Medulla oblongata (tissue), 1 donor: ENCODE data around the gene CAMKMT.
"Not testable (repeated sequence)": the region's sequence is repeated elsewhere in the genome, so short reads cannot be mapped to it uniquely, and the experiment has no call there.

Experiments
- DNase-seq: peaks from one replicate; pipeline ENCODE4 v3.0.0-alpha.2; 2015; ENCODE audit errors: extremely low spot score

Gene CAMKMT

DNA sequence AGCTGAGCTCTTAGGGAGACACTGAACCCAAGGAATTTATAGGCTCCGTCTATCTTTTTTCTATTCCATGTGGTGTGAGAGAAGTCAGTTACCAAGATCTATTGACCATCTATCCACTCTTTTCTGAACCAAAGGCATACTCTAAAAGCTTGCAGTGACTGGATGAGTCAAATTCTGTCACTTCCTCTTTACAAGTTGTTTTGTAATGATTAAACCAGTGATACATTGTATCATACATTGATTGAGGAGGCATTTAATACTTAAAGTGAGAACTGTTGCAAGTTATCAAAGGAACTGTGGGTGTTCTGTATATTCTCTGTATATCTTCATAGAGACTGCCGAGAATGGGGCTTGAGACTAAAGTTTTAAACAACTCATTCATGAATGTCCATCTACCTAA is 188.8 kb downstream of the CAMKMT start:
- no peak for DNase-seq

DNA sequence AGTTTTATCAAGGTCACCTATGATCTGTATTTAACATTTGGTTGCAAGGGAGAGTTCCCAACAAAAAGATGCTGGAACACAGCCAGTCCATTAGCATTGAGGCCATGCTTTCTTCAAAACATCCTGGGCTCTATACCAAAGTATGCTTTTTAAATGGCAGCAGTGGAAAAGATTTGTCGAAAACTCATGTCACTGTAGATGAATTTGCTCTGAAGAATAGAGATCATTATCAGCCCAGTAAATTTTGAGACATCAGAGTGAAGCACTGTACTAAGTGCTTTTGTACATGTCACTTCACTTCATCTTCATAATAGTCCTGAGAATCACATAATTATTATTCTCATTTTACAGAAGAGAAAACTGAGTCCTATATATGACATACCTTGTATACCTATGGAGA is 189.8 kb downstream of the CAMKMT start:
- DNase-seq, result no peak

DNA sequence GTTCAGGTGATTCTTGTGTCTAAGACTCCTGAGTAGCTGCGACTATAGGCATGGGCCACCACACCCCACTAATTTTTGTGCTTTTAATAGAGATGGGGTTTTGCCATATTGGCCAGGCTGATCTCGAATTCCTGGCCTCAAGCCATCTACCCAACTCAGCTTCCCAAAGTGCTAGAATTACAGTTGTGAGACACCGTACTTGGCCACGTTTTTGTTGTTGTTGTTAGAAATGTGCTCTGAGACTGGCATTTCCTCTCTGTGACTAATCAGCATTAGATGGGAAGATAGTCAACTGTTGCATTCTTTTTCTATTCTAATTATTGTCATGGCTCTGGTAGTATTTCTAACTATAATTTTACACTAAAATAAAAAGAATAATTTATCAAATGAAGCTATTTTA is 191.7 kb downstream of the CAMKMT start:
- no peak for DNase-seq

- no peak for DNase-seq
Observed at GRCh38 chr2:44555700-44556099, 194.0 kb downstream of the CAMKMT start.

DNA sequence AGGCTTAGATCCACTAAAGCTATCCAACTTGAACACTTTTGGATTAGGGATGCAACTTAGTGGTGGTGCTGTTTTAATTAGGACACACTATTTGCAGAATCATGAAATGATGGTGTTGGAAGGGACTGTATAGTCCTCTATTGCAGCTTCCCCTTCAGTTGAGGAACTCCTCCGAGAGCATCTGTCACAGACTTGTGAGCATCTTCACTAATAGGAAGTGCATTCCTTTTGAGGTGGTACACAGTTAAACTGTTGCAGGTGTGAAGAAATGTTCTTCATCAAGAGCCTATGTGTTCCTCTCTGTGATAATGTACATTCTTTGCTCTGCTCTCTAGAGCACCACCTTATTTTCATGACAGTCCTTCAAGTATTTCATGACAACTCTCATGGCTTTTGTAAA is 197.4 kb downstream of the CAMKMT start:
- no peak for DNase-seq

- DNase-seq, result no peak
Observed at GRCh38 chr2:44560352-44560751, 198.6 kb downstream of the CAMKMT start.

DNA sequence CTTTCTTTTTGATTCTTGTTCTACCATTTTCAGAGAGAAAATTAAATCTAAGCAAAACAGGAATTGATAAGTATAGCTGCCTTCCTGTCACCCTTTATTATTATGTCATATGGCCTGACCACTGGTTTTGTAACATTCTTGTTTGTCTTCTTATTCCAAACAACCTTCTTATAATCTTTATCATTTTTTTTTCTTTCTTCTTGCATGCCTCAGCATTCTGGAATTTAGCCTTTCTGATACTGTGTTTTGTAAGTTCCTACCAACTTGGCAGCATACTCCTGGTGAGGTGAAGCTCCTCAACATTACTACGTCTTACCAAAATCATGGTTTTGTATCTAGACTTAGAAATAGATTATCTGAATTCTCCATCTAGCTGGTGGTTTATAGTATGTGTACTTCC is 199.2 kb downstream of the CAMKMT start:
- no peak for DNase-seq

GRCh38 chr2:44562737-44563136 is 201.0 kb downstream of the CAMKMT start:
- DNase-seq, result no peak

DNA sequence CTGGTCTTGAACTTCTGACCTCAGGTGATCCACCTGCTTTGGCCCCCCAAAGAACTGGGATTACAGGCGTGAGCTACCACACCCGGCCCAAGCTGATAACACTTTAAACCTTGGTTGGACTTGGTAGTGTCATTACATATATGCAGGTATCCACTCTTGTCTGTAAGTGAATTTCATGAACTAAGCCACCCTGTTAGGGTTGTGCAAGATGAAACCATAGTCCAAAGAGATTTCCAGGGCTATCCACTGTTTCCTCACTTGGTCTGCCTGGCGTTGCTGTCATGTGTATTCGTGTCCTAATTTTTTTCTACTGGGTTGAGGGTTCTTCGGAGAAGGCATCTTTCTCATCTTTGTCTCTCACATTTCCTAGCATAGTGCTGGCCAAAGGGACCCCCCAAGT is 203.0 kb downstream of the CAMKMT start:
- no peak for DNase-seq

DNA sequence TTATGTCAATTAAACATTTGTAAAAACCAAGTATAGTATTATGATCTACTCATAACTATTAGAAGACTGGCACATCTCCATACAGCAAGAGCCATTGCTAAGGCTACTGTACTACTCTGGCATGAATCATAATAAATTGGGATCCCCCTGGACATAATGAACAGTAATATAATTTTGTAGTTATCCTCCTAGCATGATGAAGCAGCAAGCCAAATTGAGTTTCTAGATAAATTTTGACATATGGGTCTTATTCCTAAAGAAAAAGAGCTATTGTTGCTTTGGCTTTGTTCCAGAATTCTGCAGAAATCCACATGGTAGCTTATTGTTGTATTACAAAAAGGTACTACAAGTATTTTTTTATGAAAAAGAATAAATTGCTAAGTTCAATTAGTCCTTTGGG is 204.3 kb downstream of the CAMKMT start:
- no peak for DNase-seq

DNA sequence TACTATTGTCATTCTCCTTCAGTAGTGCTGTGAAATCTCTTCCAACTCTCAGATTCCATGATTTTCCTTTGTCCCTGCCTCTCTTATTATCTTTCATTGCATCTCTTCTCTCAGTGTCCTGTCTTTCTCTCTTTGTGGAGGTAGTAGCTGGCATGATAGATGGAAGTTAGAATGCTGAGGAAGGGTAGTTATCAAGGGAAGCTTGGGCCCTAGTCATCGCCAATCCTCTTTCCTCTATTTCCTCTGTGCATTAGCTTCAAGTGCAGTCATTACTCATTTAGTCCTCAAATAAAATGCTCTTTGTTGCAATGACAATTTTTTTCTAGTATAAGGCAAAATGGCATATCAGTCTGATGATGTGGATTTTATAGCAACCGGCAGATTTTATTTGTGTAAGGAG is 207.7 kb downstream of the CAMKMT start:
- no peak for DNase-seq

DNA sequence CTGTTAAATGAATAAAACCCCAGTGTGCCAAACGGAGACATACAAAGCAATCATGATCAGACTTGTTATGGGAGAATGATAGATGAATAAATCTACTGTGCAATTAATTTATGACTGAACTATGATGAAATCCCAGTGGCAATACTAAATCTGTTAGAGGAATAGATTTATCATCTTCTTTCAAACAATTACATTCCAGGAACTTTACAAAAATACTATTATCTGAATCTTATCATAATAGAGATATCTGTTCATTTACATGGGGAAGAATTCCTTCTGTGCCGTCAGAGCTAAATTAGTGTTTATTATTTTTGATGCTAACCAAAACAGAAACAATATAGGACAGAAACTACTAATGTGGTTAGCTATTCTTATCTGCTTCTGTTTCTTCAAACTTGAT is 208.5 kb downstream of the CAMKMT start:
- DNase-seq, result no peak

DNA sequence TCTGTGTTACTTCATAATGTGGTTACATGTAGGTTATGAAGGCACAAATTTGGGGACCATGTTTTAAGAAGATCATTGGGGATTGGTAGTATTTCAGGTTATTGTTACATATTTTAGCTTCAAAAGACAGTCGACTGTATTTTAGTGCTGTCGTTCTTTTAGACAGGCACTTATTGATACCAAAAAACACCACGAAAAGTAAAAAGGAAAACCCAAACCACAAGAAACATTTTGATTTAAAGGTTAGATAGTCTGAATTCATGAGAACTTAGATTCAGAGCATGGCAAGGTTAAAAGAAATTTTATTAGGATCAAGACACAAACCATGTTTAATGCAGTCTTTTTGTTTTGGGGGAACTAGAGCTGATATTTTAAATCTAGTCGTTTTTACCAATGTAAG is 209.0 kb downstream of the CAMKMT start:
- no peak for DNase-seq

GRCh38 chr2:44572196-44572900 is 210.6 kb downstream of the CAMKMT start:
- DNase-seq, result no peak

DNA sequence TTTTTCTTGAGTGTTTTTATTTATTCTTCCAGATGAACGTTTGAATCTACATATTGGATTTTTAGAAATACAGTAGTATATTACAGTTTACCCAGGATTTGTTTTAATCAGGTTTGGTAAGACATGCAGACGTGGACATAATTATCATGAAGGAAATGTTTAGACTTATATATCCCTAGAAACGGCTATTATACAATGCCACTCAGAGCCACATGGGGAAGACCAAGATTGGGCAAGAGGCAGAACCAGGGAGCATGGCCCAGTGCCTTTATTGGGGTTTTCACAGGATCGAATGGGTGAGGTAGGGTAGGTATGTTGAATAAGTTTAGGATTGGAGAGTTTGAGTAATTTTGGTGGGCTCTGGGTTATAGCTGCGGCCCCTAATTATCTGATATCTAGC is 212.2 kb downstream of the CAMKMT start:
- no peak for DNase-seq

DNA sequence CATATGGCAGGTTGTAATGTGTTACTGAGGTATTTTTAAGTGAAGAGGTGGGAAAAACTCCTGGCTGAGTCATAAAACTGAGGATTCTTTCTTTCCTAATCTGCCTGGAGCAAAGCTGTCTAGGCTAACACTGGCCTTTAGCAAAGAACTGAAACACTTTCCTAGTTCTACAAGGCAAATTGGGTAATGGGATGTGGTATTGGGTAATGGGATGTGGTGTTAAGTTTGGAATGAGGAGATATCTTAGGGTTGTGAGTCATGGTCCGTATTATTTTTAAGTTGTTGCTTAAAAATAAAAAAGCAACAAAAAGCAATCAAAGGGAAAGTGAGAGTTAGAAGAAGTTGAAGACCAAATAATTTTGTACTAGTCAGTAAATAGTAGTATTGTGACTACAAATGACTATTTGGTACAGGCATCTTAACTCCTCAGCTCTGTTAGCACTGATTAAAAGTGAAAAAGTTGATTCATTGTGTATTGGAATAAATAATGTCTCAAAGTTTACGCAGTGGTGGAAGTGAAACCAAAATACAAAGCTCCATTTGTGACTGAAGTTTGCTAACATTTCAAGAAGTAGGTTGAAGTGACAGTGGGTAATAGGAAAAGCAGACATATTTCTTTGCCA is 216.8 kb downstream of the CAMKMT start:
- peak; percentile 42 for DNase-seq

- DNase-seq, result no peak
Observed at GRCh38 chr2:44579115-44579836, 217.5 kb downstream of the CAMKMT start.

DNA sequence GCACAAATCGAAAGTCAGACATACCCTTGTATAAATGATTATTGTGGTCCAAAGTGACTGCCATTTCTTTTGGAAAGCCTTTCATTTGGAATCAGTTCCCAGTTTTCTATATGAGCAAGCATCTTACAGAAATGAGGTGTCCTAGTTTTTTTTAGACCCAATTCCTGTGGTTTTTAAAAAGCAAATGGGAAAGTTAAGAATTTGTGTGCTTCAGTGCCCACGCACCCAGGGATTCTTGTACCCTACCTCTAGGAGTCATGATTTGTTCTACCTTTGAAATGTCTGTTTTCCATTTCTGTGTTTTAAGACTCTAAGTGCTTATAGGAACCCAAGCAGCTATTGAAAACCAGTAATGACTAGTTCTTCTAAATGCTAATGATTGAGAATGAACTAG is 218.1 kb downstream of the CAMKMT start:
- no peak for DNase-seq

- DNase-seq, result no peak
Observed at GRCh38 chr2:44580875-44581515, 219.2 kb downstream of the CAMKMT start.

GRCh38 chr2:44582363-44583008 is 220.7 kb downstream of the CAMKMT start:
- no peak for DNase-seq

- DNase-seq, result not testable (repeated sequence)
Observed at GRCh38 chr2:44595615-44596014, 233.9 kb downstream of the CAMKMT start.
